Osteocyte (in vitro differentiated cells): Measurements from ENCODE around the gene IZUMO3. TPM values are rescaled to one million over a fixed set of nuclear protein-coding genes. Genes with fewer than 3 reads are reported as not detected.

ENCODE experiments used
- DNase-seq: peaks from one replicate; pipeline ENCODE4 v3.0.0; 2021; ENCODE audit warnings: mixed read lengths; ENCODE audit not compliant: unreplicated experiment; ENCODE audit errors: extremely low spot score
- H3K27ac Mint-ChIP-seq: one replicate; pipeline ENCODE4 v1.8.0; 2021; ENCODE audit warnings: mild to moderate bottlenecking, mixed read lengths; ENCODE audit not compliant: unreplicated experiment
- H3K27me3 Mint-ChIP-seq: one replicate; pipeline ENCODE4 v1.8.0; 2021; ENCODE audit warnings: mixed read lengths; ENCODE audit not compliant: unreplicated experiment
- H3K36me3 Mint-ChIP-seq: one replicate; pipeline ENCODE4 v1.8.0; 2021; ENCODE audit warnings: mixed read lengths; ENCODE audit not compliant: unreplicated experiment
- H3K4me1 Mint-ChIP-seq: one replicate; pipeline ENCODE4 v1.8.0; 2021; ENCODE audit warnings: mixed read lengths; ENCODE audit not compliant: unreplicated experiment
- H3K4me3 Mint-ChIP-seq: one replicate; pipeline ENCODE4 v1.8.0; 2021; ENCODE audit warnings: mild to moderate bottlenecking, moderate library complexity, mixed read lengths; ENCODE audit not compliant: unreplicated experiment
- H3K9me3 Mint-ChIP-seq: one replicate; pipeline ENCODE4 v1.8.0; 2021; ENCODE audit warnings: mixed read lengths; ENCODE audit not compliant: unreplicated experiment
- CTCF ChIP-seq: fragments of 200-600 bp; sonication (generic); IDR thresholded peaks from 2 replicates; pipeline ENCODE4 v1.5.0; 2021; ENCODE audit warnings: antibody characterized with exemption, mild to moderate bottlenecking, moderate library complexity
- total RNA-seq: library from RNA; stranded (reverse); gene quantifications from 2 replicates; pipeline ENCODE4 v1.2.1, GENCODE V29; 2021

IZUMO3 gene
- total RNA-seq, 1 donor from 2014 or later, result not detected

- no peaks in the 10 kb centered on the region for H3K36me3 Mint-ChIP-seq
- H3K27me3 Mint-ChIP-seq, result no peaks in the 10 kb centered on the region
- no peaks in the 10 kb centered on the region for H3K4me1 Mint-ChIP-seq
- no peak for DNase-seq
- H3K4me3 Mint-ChIP-seq, result no peak overlapping the region
- H3K27ac Mint-ChIP-seq, result no peak overlapping the region
- H3K9me3 Mint-ChIP-seq, result no peaks in the 10 kb centered on the region
- no peak for TF ChIP-seq CTCF
These were observed 41.2 kb downstream of the IZUMO3 start for GRCh38 chr9:24504521-24504920.

GRCh38 chr9:24502206-24502937 lies 43.3 kb downstream of the IZUMO3 start:
- no peak overlapping the region for H3K27ac Mint-ChIP-seq
- H3K4me1 Mint-ChIP-seq, result no peaks in the 10 kb centered on the region
- H3K4me3 Mint-ChIP-seq, result no peak overlapping the region
- no peaks in the 10 kb centered on the region for H3K27me3 Mint-ChIP-seq
- TF ChIP-seq CTCF, result no peak
- no peaks in the 10 kb centered on the region for H3K36me3 Mint-ChIP-seq
- DNase-seq, result no peak
- peaks cover 6% of the 10 kb centered on the region for H3K9me3 Mint-ChIP-seq

GRCh38 chr9:24500761-24501160 lies 44.9 kb downstream of the IZUMO3 start:
- H3K4me1 Mint-ChIP-seq, result no peaks in the 10 kb centered on the region
- DNase-seq, result no peak
- H3K27me3 Mint-ChIP-seq, result no peaks in the 10 kb centered on the region
- H3K27ac Mint-ChIP-seq, result no peak overlapping the region
- TF ChIP-seq CTCF, result no peak
- H3K9me3 Mint-ChIP-seq, result peaks cover 6% of the 10 kb centered on the region
- H3K4me3 Mint-ChIP-seq, result no peak overlapping the region
- no peaks in the 10 kb centered on the region for H3K36me3 Mint-ChIP-seq

GRCh38 chr9:24498632-24499031 lies 47.1 kb downstream of the IZUMO3 start:
- Mint-ChIP-seq H3K4me1 (no peaks in the 10 kb centered on the region), H3K9me3 (peaks cover 9% of the 10 kb centered on the region), H3K27ac (no peak overlapping the region), H3K36me3 (no peaks in the 10 kb centered on the region), H3K27me3 (no peaks in the 10 kb centered on the region), H3K4me3 (no peak overlapping the region)
- no peak for TF ChIP-seq CTCF
- DNase-seq, result no peak

GRCh38 chr9:24497671-24498070 lies 48.0 kb downstream of the IZUMO3 start:
- TF ChIP-seq CTCF, result no peak
- H3K9me3 Mint-ChIP-seq, result peaks cover 9% of the 10 kb centered on the region
- no peaks in the 10 kb centered on the region for H3K36me3 Mint-ChIP-seq
- DNase-seq, result no peak
- H3K4me3 Mint-ChIP-seq, result no peak overlapping the region
- no peaks in the 10 kb centered on the region for H3K27me3 Mint-ChIP-seq
- H3K27ac Mint-ChIP-seq, result no peak overlapping the region
- no peaks in the 10 kb centered on the region for H3K4me1 Mint-ChIP-seq
